NCI-H1092 treated with DMSO at 0.1 percent for 48 hours (cell line): ENCODE data around the gene KLF2.

ENCODE experiments used
- DNase-seq: peaks from one replicate; lab custom pipeline; 2025; lab: John Stamatoyannopoulos, UW

The KLF2 gene

DNA sequence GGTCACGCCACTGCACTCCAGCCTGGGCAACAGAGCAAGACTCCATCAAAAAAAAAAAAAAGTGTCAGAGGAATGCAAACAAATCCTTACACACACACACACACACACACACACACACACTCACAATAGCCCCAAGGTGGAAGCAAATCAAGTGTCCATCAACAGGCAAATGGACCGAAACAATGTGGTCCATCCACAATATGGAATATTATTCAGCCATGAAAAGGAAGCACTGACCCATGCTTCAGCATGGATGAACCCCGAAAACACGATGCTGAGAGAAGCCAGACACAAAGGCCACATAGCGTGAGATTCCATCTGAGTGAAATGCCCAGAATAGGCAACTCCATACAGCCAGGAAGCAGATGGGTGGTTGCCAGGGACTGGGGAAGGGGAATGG lies 16.5 kb upstream of the KLF2 start:
- no peak for DNase-seq

DNA sequence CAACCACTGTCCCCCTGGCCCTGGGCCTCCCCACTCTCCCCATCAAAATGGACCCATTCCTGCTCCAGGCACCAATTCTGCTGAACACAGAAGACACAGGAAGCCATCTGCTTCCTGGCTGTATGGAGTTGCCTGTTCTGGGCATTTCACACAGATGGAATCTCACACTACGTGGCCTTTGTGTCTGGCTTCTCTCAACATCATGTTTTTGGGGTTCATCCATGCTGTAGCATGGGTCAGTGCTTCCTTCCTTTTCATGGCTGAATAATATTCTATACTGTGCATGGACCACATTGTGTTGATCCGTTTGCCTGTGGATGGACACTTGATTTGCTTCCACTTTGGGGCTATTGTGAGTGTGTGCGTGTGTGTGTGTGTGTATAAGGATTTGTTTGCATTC lies 15.0 kb upstream of the KLF2 start:
- DNase-seq = no peak

DNA sequence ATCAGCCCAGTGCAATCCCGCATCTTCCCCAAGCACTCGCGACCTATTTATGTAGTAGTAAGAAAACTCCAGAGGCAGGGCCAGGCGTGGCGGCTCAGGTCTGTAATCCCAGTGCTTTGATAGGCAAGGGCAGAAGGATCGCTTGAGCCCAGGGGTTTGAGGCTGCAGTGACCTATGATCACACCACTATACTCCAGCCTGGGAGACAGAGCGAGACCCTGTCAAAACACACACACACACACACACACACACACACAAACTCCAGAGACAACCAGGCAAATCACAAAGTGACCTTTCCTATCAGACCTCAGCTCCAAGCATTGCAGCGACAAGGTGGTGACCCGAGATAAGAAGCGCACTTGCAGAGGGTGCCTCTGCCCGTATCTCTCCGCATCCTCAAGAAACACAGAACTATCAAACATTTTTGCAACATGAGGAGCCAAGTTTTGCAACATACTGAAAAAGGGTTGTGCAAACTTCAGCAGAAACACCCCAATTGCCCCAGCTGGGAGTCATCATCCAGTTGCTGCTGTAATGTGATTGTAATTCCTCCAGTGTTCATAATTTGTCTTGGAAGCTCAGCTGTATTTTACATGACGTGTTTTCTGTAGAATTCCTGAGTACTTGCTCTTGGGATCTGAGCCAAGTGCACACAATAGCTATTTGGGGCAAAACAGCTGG lies 8.7 kb upstream of the KLF2 start:
- DNase-seq = no peak

DNA sequence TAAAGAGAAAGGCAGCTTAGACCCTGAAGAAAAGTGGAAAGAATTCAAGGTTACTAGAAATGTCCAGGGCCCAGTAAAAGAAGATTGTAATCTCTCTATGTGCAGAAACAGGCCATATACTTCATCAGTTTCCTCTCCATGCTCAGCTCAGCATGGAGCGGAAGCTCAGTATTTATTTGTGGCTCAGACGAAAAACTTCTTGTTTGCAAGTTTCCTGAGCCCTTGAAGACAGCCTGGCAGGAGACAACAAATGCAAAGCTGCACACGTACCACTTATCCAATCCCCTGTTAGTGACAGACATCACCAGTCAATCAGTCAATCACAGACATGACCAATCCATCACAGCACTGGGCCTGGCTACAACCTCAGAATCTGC lies 8.1 kb upstream of the KLF2 start:
- DNase-seq = no peak

DNA sequence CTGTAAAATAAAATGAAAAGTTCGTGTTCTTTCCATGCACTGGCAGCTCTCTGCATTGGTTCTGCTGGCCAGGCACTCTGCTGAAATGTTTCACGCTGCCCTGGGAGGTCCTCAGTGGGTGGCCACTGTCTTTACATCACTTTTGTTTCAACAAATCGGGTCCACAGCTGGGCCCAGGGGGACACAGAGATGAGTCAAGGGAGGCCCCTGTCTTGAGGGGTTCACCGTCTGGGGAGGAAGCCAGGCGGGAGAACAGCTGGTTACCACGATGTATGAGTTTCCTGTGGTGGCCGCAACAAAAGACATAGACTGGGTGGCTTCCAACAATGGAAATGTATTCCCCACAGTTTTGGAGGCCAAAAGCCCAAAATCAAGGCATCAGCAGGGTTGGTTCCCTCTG lies 5.1 kb upstream of the KLF2 start:
- no peak for DNase-seq

DNA sequence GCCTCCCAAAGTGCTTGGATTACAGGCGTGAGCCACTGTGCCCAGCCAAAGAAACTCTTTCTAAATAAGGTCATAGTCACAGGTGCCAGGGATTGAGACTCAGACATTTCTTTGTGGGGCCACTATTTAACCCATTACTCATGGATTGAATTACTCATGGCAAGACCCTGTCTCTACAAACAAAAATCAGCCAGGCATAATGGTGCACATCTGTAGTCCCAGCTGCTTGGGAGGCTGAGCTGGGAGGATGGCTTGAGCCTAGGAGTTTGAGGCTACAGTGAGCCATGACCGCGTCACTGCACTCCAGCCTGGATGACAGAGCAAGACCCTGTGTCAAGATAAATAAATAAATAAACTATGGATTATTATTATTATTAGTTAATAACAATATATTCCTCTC lies 3.6 kb upstream of the KLF2 start:
- DNase-seq = no peak

DNA sequence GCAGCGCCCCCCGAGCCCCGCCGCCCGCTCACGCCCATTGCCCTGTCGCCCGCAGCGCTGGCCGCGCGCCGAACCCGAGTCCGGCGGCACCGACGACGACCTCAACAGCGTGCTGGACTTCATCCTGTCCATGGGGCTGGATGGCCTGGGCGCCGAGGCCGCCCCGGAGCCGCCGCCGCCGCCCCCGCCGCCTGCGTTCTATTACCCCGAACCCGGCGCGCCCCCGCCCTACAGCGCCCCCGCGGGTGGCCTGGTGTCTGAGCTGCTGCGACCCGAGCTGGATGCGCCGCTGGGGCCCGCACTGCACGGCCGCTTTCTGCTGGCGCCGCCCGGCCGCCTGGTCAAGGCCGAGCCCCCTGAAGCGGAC lies 518 bp downstream of the KLF2 start:
- DNase-seq = peak; percentile 8

DNA sequence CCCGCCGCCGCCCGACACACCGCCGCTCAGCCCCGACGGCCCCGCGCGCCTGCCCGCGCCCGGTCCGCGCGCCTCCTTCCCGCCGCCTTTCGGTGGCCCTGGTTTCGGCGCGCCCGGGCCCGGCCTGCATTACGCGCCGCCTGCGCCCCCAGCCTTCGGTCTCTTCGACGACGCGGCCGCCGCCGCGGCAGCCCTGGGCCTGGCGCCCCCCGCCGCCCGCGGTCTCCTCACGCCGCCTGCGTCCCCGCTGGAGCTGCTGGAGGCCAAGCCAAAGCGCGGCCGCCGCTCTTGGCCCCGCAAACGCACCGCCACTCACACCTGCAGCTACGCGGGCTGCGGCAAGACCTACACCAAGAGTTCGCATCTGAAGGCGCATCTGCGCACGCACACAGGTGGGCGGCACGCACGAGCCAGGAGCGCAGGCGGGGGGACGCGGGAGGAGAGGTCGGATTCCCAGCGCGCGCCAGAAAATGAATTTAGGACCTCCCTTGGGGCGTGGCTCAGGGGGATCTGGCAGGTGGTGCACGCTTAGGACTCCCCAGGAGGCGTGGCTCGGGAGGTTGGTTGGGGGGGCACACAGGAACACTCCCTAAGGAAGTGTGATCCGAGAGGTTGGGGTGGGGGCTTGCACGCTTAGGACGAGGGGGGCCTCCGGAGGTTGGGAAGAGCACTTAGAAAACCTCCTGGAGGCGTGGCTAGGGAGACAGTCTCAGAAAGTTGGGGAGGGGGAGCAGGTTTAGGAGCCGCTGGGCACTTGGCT lies 1.2 kb downstream of the KLF2 start:
- peak; percentile 41 for DNase-seq

DNA sequence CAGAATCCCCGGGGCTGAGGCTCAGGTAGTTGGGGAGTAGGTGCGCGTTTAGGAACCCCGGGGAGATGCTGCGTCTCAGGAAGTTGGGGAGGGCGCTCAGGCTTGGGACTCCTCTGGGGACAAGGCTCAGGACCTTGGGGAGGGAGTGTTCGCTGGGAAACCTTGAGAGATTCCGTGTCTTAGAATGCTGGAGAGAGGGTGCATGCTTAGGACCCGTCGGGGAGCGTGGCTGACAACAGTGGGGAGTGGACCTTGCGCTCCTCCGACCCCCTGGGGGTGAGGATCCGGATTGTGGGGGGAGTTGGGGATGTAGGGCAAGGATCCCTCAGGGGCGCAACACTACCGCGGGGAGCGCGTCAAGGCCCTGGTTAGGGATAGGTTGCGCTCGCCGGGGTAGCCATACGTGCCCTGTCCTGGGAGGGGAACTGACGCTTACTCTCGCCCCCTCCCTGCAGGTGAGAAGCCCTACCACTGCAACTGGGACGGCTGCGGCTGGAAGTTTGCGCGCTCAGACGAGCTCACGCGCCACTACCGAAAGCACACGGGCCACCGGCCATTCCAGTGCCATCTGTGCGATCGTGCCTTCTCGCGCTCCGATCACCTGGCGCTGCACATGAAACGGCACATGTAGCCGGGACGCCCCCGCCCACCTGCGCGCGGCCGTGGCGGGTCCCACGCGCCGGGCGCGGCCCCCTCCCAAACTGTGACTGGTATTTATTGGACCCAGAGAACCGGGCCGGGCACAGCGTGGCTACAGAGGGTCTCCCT lies 2.0 kb downstream of the KLF2 start:
- DNase-seq = no peak

DNA sequence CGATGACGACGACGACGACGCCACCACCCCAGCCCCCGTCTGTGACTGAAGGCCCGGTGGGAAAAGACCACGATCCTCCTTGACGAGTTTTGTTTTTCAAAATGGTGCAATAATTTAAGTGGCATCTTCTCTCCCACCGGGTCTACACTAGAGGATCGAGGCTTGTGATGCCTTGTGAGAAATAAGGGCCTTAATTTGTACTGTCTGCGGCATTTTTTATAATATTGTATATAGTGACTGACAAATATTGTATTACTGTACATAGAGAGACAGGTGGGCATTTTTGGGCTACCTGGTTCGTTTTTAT lies 2.5 kb downstream of the KLF2 start:
- DNase-seq = no peak

DNA sequence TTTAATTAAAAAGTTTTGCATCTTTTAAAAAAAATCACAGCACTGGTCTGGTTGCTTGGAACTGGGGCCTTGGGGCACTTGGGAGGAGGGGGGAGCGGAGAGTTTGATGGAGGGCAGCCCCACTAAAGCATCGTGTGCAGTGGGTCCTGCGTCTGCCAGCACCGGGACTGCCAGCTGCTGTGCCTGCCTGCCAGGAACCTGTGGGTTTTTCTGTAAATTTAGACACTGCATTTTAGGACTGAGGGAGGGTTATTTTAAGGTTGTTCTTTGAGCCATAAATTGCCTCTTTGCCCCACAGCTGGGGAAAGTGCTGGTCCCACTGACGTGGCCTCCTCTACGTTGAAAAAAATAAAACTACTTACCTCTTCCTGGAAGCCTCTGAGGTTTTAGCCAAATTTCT lies 2.9 kb downstream of the KLF2 start:
- DNase-seq = no peak

DNA sequence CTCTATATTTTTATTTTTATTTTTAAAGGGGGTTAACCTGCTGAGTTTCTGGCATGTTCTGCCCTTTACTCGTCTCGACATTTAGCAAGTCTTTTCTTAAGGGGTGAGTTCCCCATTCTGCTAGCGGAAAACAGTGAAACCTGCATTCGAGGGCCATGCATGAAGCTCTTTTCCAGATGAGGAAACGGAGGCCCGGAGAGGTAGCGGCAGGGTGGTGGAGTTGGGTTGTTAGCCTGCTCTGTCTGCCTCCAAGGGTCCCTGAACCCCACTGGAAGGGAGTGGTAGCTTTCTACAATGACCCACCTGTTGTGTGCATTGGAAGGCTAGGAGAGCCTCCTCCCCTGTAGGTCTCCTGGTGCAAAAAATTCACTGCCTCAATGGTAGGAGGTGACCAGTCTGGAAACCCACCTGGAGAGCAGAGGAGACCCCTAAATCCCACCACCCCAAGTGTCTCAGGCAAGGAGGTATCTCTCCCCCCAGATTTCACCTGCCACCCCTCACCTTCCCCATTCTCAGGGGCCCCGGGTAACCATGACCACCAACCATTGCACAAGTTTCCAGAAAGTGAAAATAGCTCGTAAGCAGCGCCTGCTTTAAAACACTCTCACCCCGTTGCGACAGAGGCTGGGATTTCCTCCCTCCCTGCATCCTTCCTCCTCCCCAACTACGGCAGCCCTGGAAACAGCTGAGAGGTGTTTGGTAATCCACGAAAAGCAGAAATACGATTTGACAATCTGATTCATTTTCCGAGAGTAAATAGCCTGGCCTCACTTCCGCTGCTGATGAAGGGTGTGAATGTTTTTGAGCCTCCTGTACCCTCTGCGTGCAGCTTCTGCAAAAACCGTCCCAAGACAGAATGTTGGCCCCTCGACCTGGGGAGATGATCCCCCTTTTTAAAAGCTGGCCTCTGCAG lies 3.5 kb downstream of the KLF2 start:
- no peak for DNase-seq

DNA sequence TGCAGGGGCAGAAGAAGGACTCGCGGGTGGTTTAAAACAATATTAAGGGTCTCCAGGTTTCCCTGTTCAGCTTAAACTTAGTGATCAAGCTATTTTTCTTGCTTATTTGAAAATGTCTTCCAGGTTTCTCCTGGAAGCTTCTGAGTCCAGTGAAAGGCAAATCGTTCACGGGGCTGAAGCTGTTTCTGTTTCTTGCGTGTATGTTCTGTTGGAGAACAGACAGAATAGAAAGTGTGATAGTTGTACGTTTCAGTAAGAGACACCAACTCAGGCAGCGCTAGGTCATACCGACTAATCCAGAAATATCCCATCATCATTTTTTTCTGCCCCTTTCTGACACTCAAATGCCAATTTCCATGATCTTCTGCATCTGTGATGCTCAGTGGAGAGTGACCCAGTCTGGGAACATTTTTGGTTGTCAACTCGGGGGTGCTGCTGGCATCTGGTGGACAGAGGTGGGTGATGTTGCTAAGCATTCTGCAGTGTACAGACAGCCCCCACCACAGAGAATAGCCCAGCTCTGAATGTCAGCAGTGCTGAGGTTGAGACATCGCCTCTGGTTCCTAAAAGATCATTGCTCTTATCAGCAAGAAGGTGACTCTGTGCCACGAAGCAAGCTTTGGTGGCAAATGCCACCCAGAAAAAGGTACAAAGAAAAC lies 4.3 kb downstream of the KLF2 start:
- no peak for DNase-seq

DNA sequence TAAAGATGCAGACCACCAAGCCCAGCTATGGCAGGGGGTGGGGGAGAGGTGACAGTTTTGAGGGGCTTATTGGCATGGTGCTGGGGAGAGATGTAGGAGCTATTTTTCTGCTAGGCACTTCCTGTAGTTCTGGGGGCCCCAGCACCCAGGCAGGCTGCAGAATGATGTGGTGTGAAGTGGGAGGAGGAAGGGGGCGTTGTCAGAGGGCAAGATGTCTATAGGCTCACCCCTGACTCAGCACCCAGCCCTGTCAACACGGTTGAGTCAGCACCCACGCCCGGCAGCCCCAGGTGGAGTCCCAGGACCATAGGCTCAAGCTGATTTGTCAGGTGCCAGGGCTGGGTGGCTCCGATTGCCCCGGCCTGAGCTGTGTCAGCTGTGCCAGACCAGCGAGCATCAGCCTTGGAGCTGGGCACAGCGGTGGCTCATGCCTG lies 5.8 kb downstream of the KLF2 start:
- DNase-seq = no peak

DNA sequence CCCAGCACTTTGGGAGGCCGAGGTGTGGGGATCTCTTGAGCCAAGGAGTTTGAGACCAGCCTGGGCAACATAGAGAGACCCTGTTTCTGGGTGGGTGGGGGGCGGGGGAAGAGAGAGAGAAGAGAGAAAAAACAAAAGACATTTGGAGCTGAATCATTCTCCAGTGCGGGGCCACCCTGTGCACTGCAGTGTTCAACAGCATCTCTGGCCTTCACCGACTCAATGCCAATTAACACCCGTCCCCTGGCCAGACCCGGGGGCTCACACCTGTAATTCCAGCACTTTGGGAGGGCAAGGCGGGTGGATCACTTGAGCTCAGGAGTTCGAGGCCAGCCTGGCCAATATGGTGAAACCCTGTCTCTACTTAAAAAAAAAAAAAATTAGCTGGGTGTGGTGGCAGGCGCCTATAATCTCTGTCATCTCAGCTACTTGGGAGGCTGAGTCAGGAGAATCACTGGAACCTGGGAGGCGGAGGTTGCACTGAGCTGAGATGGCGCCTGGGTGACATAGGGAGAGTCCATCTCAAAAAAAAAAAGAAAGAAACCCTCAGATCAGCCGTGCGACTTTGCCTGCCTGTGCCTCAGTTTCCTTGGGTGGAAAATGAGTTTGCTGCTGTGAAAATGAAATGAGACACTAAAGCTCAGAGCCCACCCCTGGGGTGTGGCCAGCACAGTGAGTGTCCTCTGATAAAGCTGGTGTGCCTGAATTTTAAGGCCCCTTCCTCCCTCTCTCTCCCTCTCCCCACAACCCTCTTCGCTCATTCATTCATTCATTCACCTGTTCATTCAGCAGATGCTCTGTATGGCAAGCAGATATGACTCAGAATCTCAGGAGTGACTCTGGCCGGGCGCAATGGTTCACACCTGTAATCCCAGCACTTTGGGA lies 6.4 kb downstream of the KLF2 start:
- no peak for DNase-seq

DNA sequence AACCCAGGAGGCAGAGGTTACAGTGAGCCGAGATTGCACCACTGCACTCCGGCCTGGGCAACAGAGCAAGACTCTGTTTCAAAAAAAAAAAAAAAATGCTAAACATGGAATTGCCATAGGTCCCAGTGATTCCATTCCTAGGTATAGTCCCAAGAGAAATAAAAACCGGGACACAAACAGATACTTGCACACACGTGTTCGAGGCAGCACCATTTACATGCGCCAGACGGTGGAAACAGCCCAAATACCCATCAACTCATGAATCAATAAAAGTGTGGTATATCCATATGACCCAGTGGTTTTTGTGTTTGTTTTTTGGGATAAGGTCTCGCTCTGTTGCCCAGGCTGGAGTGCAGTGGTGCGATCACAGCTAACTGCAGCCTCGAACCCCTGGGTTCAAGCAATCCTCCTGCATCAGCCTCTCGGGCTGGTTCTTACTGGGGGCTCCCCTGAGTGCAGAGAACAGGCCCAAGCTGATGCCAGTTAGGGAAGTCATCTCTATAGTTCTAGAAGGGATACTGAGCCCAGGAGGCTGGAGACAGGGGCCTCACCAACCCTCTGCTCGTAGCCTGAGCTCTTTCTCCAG lies 8.5 kb downstream of the KLF2 start:
- no peak for DNase-seq

DNA sequence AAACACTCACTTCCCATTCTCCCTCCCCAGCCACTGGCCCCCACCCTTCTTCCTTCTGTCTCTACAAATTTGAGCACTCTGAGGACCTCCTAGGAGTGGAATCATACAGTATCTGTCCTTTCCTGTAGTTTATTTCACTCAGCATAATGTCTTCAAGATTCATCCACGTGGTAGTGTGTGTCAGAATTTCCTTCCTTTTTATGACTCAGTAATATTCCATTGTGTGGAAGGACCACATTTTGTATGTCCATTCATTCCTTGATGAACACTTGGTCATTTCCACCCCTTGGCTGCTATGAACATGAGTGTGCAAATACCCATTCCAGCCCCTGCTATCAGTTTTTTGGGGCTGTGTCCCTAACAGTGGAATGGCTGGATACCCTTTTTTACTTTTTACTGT lies 9.8 kb downstream of the KLF2 start:
- no peak for DNase-seq

DNA sequence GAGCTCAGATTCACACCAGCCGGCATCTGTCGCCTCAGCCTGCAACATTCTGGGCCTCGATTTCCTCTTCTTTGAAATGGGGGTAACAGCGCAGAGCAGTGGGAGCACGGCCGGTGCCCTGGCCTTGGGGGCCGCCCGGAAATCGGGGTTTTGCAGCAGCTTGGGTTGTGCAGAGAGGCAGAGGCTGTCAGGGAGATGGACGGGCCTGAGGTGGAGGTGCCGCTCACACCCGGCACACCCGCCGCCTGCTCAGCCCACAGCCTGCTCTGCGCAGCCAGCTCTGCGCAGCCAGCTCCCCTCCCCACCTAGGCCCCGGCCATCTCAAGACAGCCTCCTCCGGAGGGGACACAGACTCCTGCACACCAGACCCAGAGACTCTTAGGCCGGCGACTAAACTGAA lies 10.6 kb downstream of the KLF2 start:
- DNase-seq = no peak

DNA sequence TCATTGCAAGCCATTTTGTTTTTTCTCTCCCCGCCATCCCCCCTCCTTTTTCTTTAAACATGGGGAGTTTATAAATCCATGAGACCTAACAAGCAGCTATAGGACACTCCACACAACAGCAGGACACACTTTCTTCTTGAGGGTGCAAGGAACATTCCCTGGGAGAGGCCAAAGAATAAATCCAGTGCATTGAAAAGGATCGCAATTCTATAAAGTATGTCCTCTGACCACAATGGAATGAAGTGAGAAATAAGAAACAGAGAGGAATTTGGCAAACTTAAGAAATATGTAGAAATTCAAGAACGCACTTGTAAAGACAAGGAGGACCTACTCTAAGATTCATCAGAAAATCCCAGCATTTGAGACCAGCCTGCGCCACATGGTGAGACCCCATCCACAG lies 11.9 kb downstream of the KLF2 start:
- DNase-seq = no peak

DNA sequence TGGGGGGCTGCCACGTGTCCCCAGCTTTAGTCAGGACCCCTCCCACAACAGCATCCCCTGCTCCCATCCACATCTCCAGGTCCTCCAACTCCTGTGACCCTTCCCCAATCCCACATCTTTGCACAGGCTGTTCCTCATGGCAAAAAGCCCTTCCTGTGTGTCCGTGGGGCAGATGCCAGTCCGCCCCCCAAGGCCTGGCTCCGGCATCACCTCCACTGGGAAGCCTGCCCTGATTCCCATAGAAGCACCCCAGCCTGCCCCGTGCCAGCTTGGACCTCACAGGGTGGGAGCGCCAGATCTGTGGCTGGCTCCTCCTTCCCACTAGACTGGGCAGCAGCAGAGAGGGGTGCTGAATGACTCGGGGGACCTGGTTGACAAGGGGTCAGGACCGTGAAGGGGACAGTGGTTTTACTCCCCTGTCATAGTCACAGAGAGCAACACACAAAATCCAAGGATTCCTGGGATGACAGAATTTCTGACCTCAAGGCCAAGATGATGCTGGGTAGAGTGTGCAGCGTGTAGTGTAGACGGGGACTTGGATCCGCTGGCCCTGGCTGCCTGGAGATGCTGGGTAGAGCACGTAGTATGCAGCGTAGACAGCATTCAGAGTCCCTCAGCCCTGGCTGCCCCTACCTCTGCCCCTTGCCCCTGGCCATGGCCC lies 13.3 kb downstream of the KLF2 start:
- DNase-seq = no peak
